Measurements from ENCODE around the gene GRHL3.
"Not testable (repeated sequence)": the region's sequence is repeated elsewhere in the genome, so short reads cannot be mapped to it uniquely, and the experiment has no call there.

The GRHL3 gene

GRCh38 chr1:24283326-24284155, 35.6 kb upstream of the GRHL3 start:
- DNase-seq (ENCODE audit: insufficient read length) (no peak), FAIRE-seq (no peak)
- TF ChIP-seq POLR2AphosphoS5 (IDR thresholded peaks at IDR 0.05; ENCODE audit: low read depth, low read length) (no peak), TAF1 (IDR thresholded peaks at IDR 0.05; ENCODE audit: borderline replicate concordance, low read depth, low read length) (no peak), POLR2A (IDR thresholded peaks at IDR 0.05; ENCODE audit: low read depth, low read length) (no peak)

DNA sequence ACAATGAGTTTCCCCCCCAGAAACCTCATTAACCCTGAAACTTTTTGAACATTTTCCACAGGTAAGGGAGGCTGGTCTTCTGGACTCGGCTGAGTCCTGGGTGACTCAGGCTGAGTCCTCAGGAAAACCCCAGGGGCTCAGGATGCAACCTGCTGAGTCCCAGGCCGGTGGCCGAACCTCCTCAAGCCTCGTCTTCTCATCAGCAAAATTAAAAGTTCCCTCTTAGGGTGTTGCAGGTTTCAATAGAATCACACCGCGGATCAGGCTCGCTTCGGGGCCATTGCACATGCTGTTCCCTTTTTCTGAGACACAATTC, 35.0 kb upstream of the GRHL3 start:
- DNase-seq (ENCODE audit: insufficient read length) (no peak), FAIRE-seq (no peak)
- TF ChIP-seq TAF1 (IDR thresholded peaks at IDR 0.05; ENCODE audit: borderline replicate concordance, low read depth, low read length) (no peak), POLR2AphosphoS5 (IDR thresholded peaks at IDR 0.05; ENCODE audit: low read depth, low read length) (no peak), POLR2A (IDR thresholded peaks at IDR 0.05; ENCODE audit: low read depth, low read length) (no peak)

GRCh38 chr1:24285231-24285630, 33.9 kb upstream of the GRHL3 start:
- DNase-seq (ENCODE audit: insufficient read length), result no peak
- FAIRE-seq, result no peak
- no peak for TF ChIP-seq POLR2A (IDR thresholded peaks at IDR 0.05; ENCODE audit: low read depth, low read length)
- TF ChIP-seq POLR2AphosphoS5 (IDR thresholded peaks at IDR 0.05; ENCODE audit: low read depth, low read length), result no peak
- TF ChIP-seq TAF1 (IDR thresholded peaks at IDR 0.05; ENCODE audit: borderline replicate concordance, low read depth, low read length), result no peak

GRCh38 chr1:24286246-24287010, 32.7 kb upstream of the GRHL3 start:
- FAIRE-seq (no peak), DNase-seq (ENCODE audit: insufficient read length) (no peak)
- TF ChIP-seq POLR2A (IDR thresholded peaks at IDR 0.05; ENCODE audit: low read depth, low read length), result no peak
- no peak for TF ChIP-seq POLR2AphosphoS5 (IDR thresholded peaks at IDR 0.05; ENCODE audit: low read depth, low read length)
- TF ChIP-seq TAF1 (IDR thresholded peaks at IDR 0.05; ENCODE audit: borderline replicate concordance, low read depth, low read length), result no peak

DNA sequence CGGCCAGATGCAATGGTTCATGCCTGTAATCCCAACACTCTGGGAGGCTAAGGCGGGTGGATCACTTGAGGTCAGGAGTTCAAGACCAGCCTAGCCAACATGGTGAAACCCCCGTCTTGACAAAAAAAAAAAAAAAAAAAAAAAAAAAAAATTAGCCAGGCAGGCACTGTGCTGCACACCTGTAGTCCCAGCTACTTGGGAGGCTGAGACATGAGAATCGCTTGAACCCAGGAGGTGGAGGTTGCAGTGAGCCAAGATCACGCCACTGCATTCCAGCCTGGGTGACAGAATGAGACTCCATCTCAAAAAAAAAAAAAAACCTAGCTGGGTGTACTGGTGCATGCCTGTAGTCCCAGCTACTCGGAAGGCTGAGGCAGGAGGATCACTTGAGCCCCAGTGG, 31.4 kb upstream of the GRHL3 start:
- not testable (repeated sequence) for FAIRE-seq; DNase-seq (ENCODE audit: insufficient read length)

GRCh38 chr1:24288479-24288878, 30.7 kb upstream of the GRHL3 start:
- no peak for TF ChIP-seq POLR2AphosphoS5 (IDR thresholded peaks at IDR 0.05; ENCODE audit: low read depth, low read length)
- no peak for TF ChIP-seq POLR2A (IDR thresholded peaks at IDR 0.05; ENCODE audit: low read depth, low read length)
- DNase-seq (ENCODE audit: insufficient read length) (no peak), FAIRE-seq (no peak)

DNA sequence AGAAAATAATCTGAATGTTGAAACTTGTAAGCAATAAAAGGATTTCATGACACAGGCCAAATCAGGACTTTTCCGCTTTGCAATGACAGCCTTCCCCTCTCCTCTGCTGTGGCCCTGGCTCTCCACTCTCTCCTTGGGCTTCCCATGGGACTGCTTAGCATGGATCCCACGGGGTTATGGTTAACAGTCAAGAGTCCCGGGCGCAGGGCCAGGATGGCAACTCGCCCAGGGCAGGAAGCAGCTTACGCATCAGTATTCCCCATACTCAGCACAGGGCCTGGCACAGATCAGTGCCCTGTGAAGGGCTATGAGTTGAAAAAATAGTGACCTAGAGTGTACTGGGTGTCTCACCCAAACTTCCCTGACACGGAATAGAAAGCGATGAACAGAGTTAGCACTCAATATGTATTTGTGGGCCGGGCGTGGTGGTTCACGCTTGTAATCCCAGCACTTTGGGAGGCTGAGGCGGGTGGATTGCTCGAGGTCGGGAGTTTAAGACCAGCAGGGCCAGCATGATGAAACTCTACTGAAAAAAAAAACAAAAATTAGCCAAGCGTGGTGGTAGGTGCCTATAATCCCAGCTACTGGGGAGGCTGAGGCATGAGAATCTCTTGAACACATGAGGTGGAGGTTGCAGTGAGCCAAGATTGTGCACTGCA, 29.1 kb upstream of the GRHL3 start:
- FAIRE-seq, result no peak
- DNase-seq (ENCODE audit: insufficient read length), result no peak
- TF ChIP-seq TAF1 (IDR thresholded peaks at IDR 0.05; ENCODE audit: borderline replicate concordance, low read depth, low read length) (no peak), POLR2AphosphoS5 (IDR thresholded peaks at IDR 0.05; ENCODE audit: low read depth, low read length) (no peak), POLR2A (IDR thresholded peaks at IDR 0.05; ENCODE audit: low read depth, low read length) (no peak)

- TF ChIP-seq POLR2AphosphoS5 (IDR thresholded peaks at IDR 0.05; ENCODE audit: low read depth, low read length), result no peak
- no peak for TF ChIP-seq TAF1 (IDR thresholded peaks at IDR 0.05; ENCODE audit: borderline replicate concordance, low read depth, low read length)
- TF ChIP-seq POLR2A (IDR thresholded peaks at IDR 0.05; ENCODE audit: low read depth, low read length), result no peak
- no peak for FAIRE-seq
Observed at GRCh38 chr1:24290933-24291487, 28.1 kb upstream of the GRHL3 start.

DNA sequence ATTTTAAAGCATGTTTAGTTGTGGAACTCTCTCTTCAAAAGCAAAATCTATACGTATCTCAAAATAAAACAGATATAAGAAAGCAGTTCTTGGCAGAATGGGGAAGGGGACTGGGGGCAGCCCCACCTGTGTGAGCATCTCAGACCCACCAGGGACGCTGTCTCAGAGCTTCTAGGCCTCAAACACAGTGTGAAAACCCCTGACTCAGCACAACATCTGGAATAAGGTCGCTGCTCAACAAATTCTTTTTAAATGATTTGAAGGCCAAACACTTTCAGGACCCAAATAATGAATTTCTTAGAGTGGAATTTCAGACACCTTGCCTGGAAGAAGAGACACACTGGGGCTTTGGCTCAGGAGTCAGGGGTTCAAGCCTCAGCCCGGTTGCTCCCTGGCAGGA, 27.1 kb upstream of the GRHL3 start:
- FAIRE-seq (no peak), DNase-seq (ENCODE audit: insufficient read length) (no peak)
- TF ChIP-seq POLR2A (IDR thresholded peaks at IDR 0.05; ENCODE audit: low read depth, low read length) (no peak), POLR2AphosphoS5 (IDR thresholded peaks at IDR 0.05; ENCODE audit: low read depth, low read length) (no peak), TAF1 (IDR thresholded peaks at IDR 0.05; ENCODE audit: borderline replicate concordance, low read depth, low read length) (no peak)

More at GRCh38 chr1:24290933-24291487, 28.1 kb upstream of the GRHL3 start:
- DNase-seq (ENCODE audit: insufficient read length), result no peak

DNA sequence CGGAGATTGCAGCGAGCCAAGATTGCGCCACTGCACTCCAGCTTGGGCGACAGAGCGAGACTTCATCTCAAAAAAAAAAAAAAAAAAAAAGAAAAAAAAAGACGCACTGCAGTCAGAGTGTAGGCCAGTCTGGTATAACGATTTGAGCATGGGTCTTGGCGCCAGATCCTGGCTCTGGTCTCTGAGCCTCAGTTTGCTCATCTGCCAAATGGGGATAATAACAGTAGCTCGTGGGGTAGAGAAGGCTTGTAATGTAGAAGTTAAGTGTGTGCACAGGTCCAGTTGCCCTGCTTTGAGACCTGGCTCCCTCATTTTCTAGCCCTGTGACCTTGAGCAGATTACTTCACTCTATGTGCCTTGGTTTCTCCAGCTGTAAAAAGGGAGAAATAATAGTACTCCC, 26.3 kb upstream of the GRHL3 start:
- DNase-seq (ENCODE audit: insufficient read length) (no peak), FAIRE-seq (no peak)
- TF ChIP-seq POLR2AphosphoS5 (IDR thresholded peaks at IDR 0.05; ENCODE audit: low read depth, low read length) (no peak), POLR2A (IDR thresholded peaks at IDR 0.05; ENCODE audit: low read depth, low read length) (no peak), TAF1 (IDR thresholded peaks at IDR 0.05; ENCODE audit: borderline replicate concordance, low read depth, low read length) (no peak)

DNA sequence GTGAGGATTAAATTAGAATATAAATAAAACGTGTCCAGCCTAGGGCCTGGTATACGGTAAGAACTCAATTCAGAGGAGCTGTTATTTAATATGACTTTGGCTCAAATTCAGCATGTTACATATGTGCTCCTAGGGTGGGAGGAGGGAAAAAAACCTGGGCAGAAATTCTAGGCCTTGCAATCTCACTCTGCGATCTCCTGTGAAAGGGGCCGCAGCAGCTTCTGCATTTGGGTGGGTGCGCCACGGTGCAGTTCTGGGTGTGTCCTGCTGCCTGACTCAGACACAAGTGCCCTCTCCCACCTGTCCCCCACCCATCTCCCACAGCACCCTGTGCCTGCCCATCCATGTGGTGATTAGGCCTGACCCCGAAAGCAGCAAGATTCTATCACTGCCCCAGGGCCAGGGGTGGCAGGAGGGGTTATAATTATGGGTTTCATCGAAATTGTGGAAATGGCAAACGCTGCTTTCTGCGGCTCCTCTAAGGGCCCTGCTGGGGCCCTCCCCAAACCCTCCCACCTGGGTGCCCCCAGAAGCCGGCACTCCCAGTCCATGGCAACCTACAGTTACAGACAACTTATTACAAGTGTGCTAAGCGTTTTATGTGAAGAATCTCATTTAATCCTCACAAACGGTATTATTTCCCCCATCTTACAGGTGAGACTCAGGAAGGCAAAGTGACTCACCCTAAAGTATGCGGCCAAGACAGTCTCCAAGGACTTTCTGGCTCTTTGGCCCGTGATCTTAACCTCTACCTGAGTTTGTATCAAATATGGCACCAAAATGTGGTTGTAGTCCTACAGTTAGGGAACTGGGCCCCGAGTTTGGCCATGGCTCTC, 25.5 kb upstream of the GRHL3 start:
- TF ChIP-seq POLR2AphosphoS5 (IDR thresholded peaks at IDR 0.05; ENCODE audit: low read depth, low read length) (no peak), TAF1 (IDR thresholded peaks at IDR 0.05; ENCODE audit: borderline replicate concordance, low read depth, low read length) (no peak), POLR2A (IDR thresholded peaks at IDR 0.05; ENCODE audit: low read depth, low read length) (no peak)
- DNase-seq (ENCODE audit: insufficient read length) (no peak), FAIRE-seq (no peak)

Measured in GM12892 (cell line).